Neural cell (in vitro differentiated cells): ENCODE data around the gene OR7C1.

Experiments
- CTCF ChIP-seq: fragments of 450-650 bp; IDR thresholded peaks from 2 replicates; pipeline ENCODE4 v1.5.1; 2014; ENCODE audit warnings: antibody characterized with exemption, mild to moderate bottlenecking, moderate library complexity; ENCODE audit not compliant: poor library complexity, severe bottlenecking
- EP300 ChIP-seq: fragments of 450-650 bp; conservative IDR thresholded peaks from 2 replicates; pipeline ENCODE4 v1.6.1; 2014; ENCODE audit warnings: antibody characterized with exemption, mild to moderate bottlenecking, moderate library complexity; ENCODE audit not compliant: poor library complexity, severe bottlenecking
- EZH2 ChIP-seq: fragments of 200-600, 300-800 bp; shearing (Covaris generic), sonication (generic); IDR thresholded peaks from 2 replicates; pipeline ENCODE4 v1.6.1; 2014; ENCODE audit warnings: antibody characterized with exemption, low read length, borderline replicate concordance, mild to moderate bottlenecking; ENCODE audit not compliant: insufficient read depth, poor library complexity, severe bottlenecking
- MXI1 ChIP-seq: fragments of 450-650 bp; conservative IDR thresholded peaks from 2 replicates; pipeline ENCODE4 v1.6.1; 2014; ENCODE audit warnings: antibody characterized with exemption, mild to moderate bottlenecking; ENCODE audit not compliant: poor library complexity, severe bottlenecking
- POLR2AphosphoS5 ChIP-seq: IDR thresholded peaks from 2 replicates; pipeline ENCODE4 v1.6.1; 2012
- RAD21 ChIP-seq: fragments of 450-650 bp; conservative IDR thresholded peaks from 2 replicates; pipeline ENCODE4 v1.6.1; 2014; ENCODE audit warnings: antibody characterized with exemption, mild to moderate bottlenecking, moderate library complexity
- REST ChIP-seq: IDR thresholded peaks from 2 replicates; pipeline ENCODE4 v1.6.1; 2012; ENCODE audit warnings: borderline replicate concordance
- SMC3 ChIP-seq: fragments of 450-650 bp; conservative IDR thresholded peaks from 2 replicates; pipeline ENCODE4 v1.6.1; 2014; ENCODE audit warnings: antibody characterized with exemption, mild to moderate bottlenecking, moderate library complexity; ENCODE audit not compliant: poor library complexity
- TAF1 ChIP-seq: IDR thresholded peaks from 2 replicates; pipeline ENCODE4 v1.6.1; 2012; ENCODE audit warnings: low read depth

GRCh38 chr19:14770136-14770535, 64.8 kb downstream of the OR7C1 start:
- TF ChIP-seq CTCF (no peak), MXI1 (no peak), EZH2 (no peak), EP300 (no peak), POLR2AphosphoS5 (no peak), SMC3 (no peak), RAD21 (no peak), TAF1 (no peak), REST (no peak)
